Right lobe of liver (tissue), 4 donors: Measurements from ENCODE around the gene CTBP1.

Source experiments
- CTCF ChIP-seq, 4 donors: fragments of 200-600 bp in 3 of 4; fragments of 450-650 bp in 1 of 4; IDR thresholded peaks; one replicate each; pipeline versions ENCODE4 v1.5.1 to v1.8.0; 2016 to 2022; ENCODE audit warnings: antibody characterized with exemption in 4 of 4, mild to moderate bottlenecking in 2 of 4
- POLR2A ChIP-seq: fragments of 450-650 bp; IDR thresholded peaks from one replicate; pipeline ENCODE4 v1.6.1; 2017; ENCODE audit warnings: antibody characterized with exemption, mild to moderate bottlenecking
- donor health status: DM: no; HTN: no; CAD: no.
- donor health status: DM: no; HTN: no; CAD: no.
- donor health status: DM: no; HTN: yes; CAD: no.

DNA sequence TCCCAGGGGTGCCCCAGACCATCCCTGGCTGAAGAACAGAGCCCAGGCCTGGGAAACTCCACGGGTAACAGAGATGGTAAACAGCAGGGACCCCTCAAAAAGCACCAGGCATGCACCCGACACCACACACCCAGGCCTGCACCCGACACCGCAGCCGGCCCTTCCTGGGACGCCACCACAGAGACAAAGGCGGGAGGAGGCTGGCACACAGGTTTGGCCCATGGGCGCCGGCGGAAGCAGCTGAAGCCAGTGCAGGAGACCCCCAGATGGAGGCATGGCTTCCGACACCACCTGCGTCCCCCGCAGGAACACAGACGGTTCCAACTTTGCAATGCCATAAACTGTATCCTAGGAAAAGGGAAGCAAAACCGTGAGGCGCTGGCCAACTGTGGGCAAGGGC lies 22.3 kb downstream of the CTBP1 start:
- TF ChIP-seq CTCF (IDR thresholded peaks at IDR 0.05) (no peak), POLR2A (no peak)
